A549 (cell line): ENCODE measurements around the gene SLC6A6. TPM values are rescaled to one million over a fixed set of nuclear protein-coding genes. Genes with fewer than 3 reads are reported as not detected.
A peak's percentile ranks its signal among the peaks of the same experiment; 100 is the strongest.

Experiments used
- ATAC-seq, 2 experiments: fragments of 200-7000 bp in 1 of 2; fragments of >200 bp in 1 of 2; cut with Nextera tagmentation in 1 of 2; cut with Tn5 transposase in 1 of 2; 3 replicates each; pipeline versions ENCODE4 v1.8.0 to v1.9.1; 2018 to 2020; ENCODE audit warnings: mild to moderate bottlenecking in 1 of 2, moderate library complexity in 1 of 2
- CTCF ChIA-PET: fragments of 300-600 bp; sonication (Branson Sonifier 250); formaldehyde crosslinking; extraction: SDS; loops from one replicate; lab custom pipeline; 2021; ENCODE audit warnings: antibody characterized with exemption, inconsistent platforms; lab: Yijun Ruan, JAX
- POLR2A ChIA-PET: fragments of 350-600 bp; formaldehyde crosslinking; extraction: SDS; loops from one replicate; lab custom pipeline; 2021; ENCODE audit warnings: antibody characterized with exemption, inconsistent platforms; lab: Yijun Ruan, JAX
- DNase-seq, 2 experiments: peaks; one replicate each; pipeline versions ENCODE4 v3.0.0 to v3.0.0-alpha.2; 2011 to 2016; ENCODE audit warnings: low read depth in 1 of 2, low spot score in 1 of 2
- FAIRE-seq: peaks from 2 replicates; lab custom pipeline; 2011; peaks lifted over from hg19 to GRCh38; lab: Jason Lieb, UNC
- H3K27ac ChIP-seq, 2 experiments: fragments of >200 bp; sonication (Bioruptor Twin); formaldehyde crosslinking; 3 replicates each; pipeline ENCODE4 v1.5.1; 2016 to 2017
- H3K4me1 ChIP-seq: fragments of >200 bp; sonication (Bioruptor Twin); formaldehyde crosslinking; 3 replicates; pipeline ENCODE4 v1.6.1; 2016
- H3K4me2 ChIP-seq: fragments of >200 bp; sonication (Bioruptor Twin); formaldehyde crosslinking; 3 replicates; pipeline ENCODE4 v1.6.1; 2016
- H3K4me3 ChIP-seq: fragments of >200 bp; sonication (Bioruptor Twin); formaldehyde crosslinking; 3 replicates; pipeline ENCODE4 v1.5.1; 2016
- H3K9me3 ChIP-seq: fragments of >200 bp; sonication (Bioruptor Twin); formaldehyde crosslinking; 3 replicates; pipeline ENCODE4 v1.6.1; 2016
- BHLHE40 ChIP-seq: IDR thresholded peaks from 2 replicates; pipeline ENCODE4 v1.6.1; 2012; ENCODE audit warnings: low read depth, low read length, inconsistent platforms
- EHF ChIP-seq: fragments of 250-450 bp; sonication (Bioruptor Pico); IDR thresholded peaks from 2 replicates; pipeline ENCODE4 v1.5.0; 2020; ENCODE audit warnings: mild to moderate bottlenecking
- EHMT2 ChIP-seq: fragments of 200-600 bp; sonication (generic); IDR thresholded peaks from 2 replicates; pipeline ENCODE4 v1.6.1; 2016; ENCODE audit warnings: antibody characterized with exemption, low read depth, mild to moderate bottlenecking, moderate library complexity
- EP300 ChIP-seq, 2 experiments: fragments of >200 bp; sonication (Bioruptor Twin); formaldehyde crosslinking; IDR thresholded peaks; 2 replicates in 1 of 2; 3 replicates in 1 of 2; pipeline ENCODE4 v1.6.1; 2016 to 2017
- HDAC2 ChIP-seq: fragments of 200-600 bp; sonication (generic); IDR thresholded peaks from 2 replicates; pipeline ENCODE4 v1.6.1; 2016
- JUNB ChIP-seq: fragments of >200 bp; sonication (Bioruptor Twin); formaldehyde crosslinking; IDR thresholded peaks from 2 replicates; pipeline ENCODE4 v1.6.1; 2016
- KDM1A ChIP-seq: fragments of 200-600 bp; sonication (generic); IDR thresholded peaks from 2 replicates; pipeline ENCODE4 v1.6.1; 2016; ENCODE audit warnings: low read depth, mild to moderate bottlenecking
- MAFK ChIP-seq: fragments of 450-650 bp; IDR thresholded peaks from 2 replicates; pipeline ENCODE4 v1.6.1; 2014; ENCODE audit not compliant: partially characterized antibody
- MAZ ChIP-seq: fragments of 150-350 bp; IDR thresholded peaks from 2 replicates; pipeline ENCODE4 v1.6.1; 2014; ENCODE audit warnings: antibody characterized with exemption, low read depth, low read length, borderline replicate concordance
- RCOR1 ChIP-seq: fragments of 150-350 bp; IDR thresholded peaks from 2 replicates; pipeline ENCODE4 v1.6.1; 2014; ENCODE audit warnings: antibody characterized with exemption, low read length, low read depth
- RFX5 ChIP-seq: fragments of 450-650 bp; IDR thresholded peaks from 2 replicates; pipeline ENCODE4 v1.7.1; 2014; ENCODE audit warnings: antibody characterized with exemption, mild to moderate bottlenecking, moderate library complexity
- SREBF2 ChIP-seq: fragments of 450-650 bp; IDR thresholded peaks from 2 replicates; pipeline ENCODE4 v1.6.1; 2014; ENCODE audit warnings: mild to moderate bottlenecking, moderate library complexity
- ZFP36 ChIP-seq: fragments of 450-650 bp; IDR thresholded peaks from 2 replicates; pipeline ENCODE4 v1.6.1; 2014; ENCODE audit warnings: borderline replicate concordance; ENCODE audit not compliant: partially characterized antibody
- WGBS: methylation state at CpG from one replicate; pipeline ENCODE4 v1.1.6; 2017; ENCODE audit errors: missing lambda C conversion rate; 5-methylcytosine and 5-hydroxymethylcytosine counted together
- polyA plus RNA-seq, 4 experiments: library from polyadenylated mRNA; depleted of rRNA in 3 of 4; stranded (reverse); fragments of >200 nt; fragmentation: RNase III in 1 of 4; extraction: RNeasy Plus Mini Kit Qiagen cat#74134 plus additional on column Dnase treatment in 1 of 4; gene quantifications; 2 replicates in 3 of 4; 3 replicates in 1 of 4; pipeline ENCODE4 v1.2.3, GENCODE V29; 2011 to 2017
- TF ChIP-seq, protein P1 (sequence below): fragments of 250-450 bp; sonication (Bioruptor Pico); IDR thresholded peaks from 2 replicates; pipeline ENCODE4 v1.5.0; 2021; ENCODE audit warnings: mild to moderate bottlenecking, moderate library complexity, borderline replicate concordance
- TF ChIP-seq, protein P2 (sequence below): fragments of 150-350 bp; IDR thresholded peaks from 2 replicates; pipeline ENCODE4 v1.6.1; 2014; ENCODE audit warnings: low read depth, mild to moderate bottlenecking, low read length
- TF ChIP-seq, protein P3 (sequence below): IDR thresholded peaks from 2 replicates; pipeline ENCODE4 v1.6.1; 2012
- TF ChIP-seq, protein P4 (sequence below): fragments of 450-650 bp; IDR thresholded peaks from 2 replicates; pipeline ENCODE4 v1.6.1; 2014; ENCODE audit warnings: antibody characterized with exemption
- TF ChIP-seq, protein P5 (sequence below): fragments of 200-600 bp; sonication (generic); IDR thresholded peaks from 2 replicates; pipeline ENCODE4 v1.6.1; 2016; ENCODE audit warnings: antibody characterized with exemption, mild to moderate bottlenecking, moderate library complexity

Gene SLC6A6
- polyA plus RNA-seq, 2 of the 4 experiments (the other 2 are of a cell fraction): 73.3 to 73.8 TPM

- ChIA-PET POLR2A (no interaction called here), CTCF (interaction anchor here (1.5 to 1.9 kb wide), 2 partner anchors 28 to 34 kb away, joined by 5 to 6 read pairs; partner anchors contain the start of gene SLC6A6)
- DNase-seq (no peak), ATAC-seq (no peak), FAIRE-seq (no peak)
- TF ChIP-seq EP300 (IDR thresholded peaks at IDR 0.05) (no peak), MAFK (no peak)
- 94% methylated on average over 4 of the region's 4 CpGs for WGBS
- no peak overlapping the region for H3K4me3 ChIP-seq
- H3K4me2 ChIP-seq: no peak overlapping the region
- H3K4me1 ChIP-seq: peaks cover 75% of the 10 kb centered on the region
- H3K27ac ChIP-seq: peak overlapping the region in 1 of 2 experiments; percentile 27; a peak in 1 of 6 replicates
- no peaks in the 10 kb centered on the region for H3K9me3 ChIP-seq
These were observed 27.2 kb downstream of the SLC6A6 start for GRCh38 chr3:14429640-14430039.

DNA sequence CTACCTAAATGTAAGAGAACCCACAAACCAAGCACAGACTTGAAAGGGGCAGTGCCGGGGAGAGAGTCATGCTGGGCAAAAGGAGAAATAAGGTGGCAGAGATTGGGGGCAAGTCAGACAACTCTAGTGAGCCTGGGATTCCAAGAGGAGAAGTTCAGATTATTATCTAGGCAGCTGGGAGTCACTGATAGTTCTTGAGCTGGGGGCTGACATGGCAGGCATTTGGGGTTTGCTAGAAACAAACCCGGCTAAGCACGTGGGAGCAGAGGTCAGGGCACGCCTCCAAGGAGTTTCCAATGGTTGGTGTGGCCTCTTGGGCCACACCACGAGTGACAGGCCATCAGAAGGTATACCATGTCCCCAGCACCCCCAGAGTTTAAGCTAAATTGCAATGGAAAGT is 27.6 kb downstream of the SLC6A6 start:
- DNase-seq: no peak
- H3K4me1 ChIP-seq: peaks cover 75% of the 10 kb centered on the region
- ATAC-seq: no peak
- ChIA-PET POLR2A (no interaction called here), CTCF (interaction anchor here (0.8 to 2.1 kb wide), 4 partner anchors 12 to 38 kb away, joined by 3 to 12 read pairs (median 6); partner anchors contain the start of gene SLC6A6)
- H3K27ac ChIP-seq: peak overlapping the region in 1 of 2 experiments; percentile 27; a peak in 1 of 6 replicates
- TF ChIP-seq ZFP36 (peak; percentile 3), RFX5 (no peak)
- no peaks in the 10 kb centered on the region for H3K9me3 ChIP-seq
- 88% methylated on average over 5 of the region's 5 CpGs for WGBS
- no peak overlapping the region for H3K4me2 ChIP-seq
- FAIRE-seq: no peak
- no peak overlapping the region for H3K4me3 ChIP-seq

- ChIA-PET CTCF (interaction anchor here (0.8 to 2.1 kb wide), 8 partner anchors 10 to 170 kb away, joined by 3 to 12 read pairs (median 6); partner anchors contain the start of gene SLC6A6), POLR2A (interaction anchor here (0.7 to 1.6 kb wide), 2 partner anchors 21 to 28 kb away, joined by 4 to 5 read pairs; partner anchors contain the start of gene SLC6A6)
- Histone ChIP-seq H3K4me1 (peaks cover 75% of the 10 kb centered on the region), H3K27ac (peak overlapping the region in 1 of 2 experiments; percentile 85; a peak in 3 of 6 replicates), H3K4me2 (peak overlapping the region; percentile 55), H3K4me3 (no peak overlapping the region), H3K9me3 (no peaks in the 10 kb centered on the region)
- 83% methylated on average over 10 of the region's 12 CpGs for WGBS
- no peak for FAIRE-seq
- DNase-seq: no peak
- TF ChIP-seq, protein P1, sequence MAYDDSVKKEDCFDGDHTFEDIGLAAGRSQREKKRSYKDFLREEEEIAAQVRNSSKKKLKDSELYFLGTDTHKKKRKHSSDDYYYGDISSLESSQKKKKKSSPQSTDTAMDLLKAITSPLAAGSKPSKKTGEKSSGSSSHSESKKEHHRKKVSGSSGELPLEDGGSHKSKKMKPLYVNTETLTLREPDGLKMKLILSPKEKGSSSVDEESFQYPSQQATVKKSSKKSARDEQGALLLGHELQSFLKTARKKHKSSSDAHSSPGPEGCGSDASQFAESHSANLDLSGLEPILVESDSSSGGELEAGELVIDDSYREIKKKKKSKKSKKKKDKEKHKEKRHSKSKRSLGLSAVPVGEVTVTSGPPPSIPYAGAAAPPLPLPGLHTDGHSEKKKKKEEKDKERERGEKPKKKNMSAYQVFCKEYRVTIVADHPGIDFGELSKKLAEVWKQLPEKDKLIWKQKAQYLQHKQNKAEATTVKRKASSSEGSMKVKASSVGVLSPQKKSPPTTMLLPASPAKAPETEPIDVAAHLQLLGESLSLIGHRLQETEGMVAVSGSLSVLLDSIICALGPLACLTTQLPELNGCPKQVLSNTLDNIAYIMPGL (CRISPR knock-in tag): no peak
- TF ChIP-seq EP300 (IDR thresholded peaks at IDR 0.05) (no peak), EHMT2 (no peak), BHLHE40 (no peak), HDAC2 (peak; percentile 72), MAZ (no peak), EHF (no peak), KDM1A (peak; percentile 82; the same call in 1 of the 2 replicates), JUNB (no peak), RCOR1 (no peak), SREBF2 (no peak)
- TF ChIP-seq, protein P2, sequence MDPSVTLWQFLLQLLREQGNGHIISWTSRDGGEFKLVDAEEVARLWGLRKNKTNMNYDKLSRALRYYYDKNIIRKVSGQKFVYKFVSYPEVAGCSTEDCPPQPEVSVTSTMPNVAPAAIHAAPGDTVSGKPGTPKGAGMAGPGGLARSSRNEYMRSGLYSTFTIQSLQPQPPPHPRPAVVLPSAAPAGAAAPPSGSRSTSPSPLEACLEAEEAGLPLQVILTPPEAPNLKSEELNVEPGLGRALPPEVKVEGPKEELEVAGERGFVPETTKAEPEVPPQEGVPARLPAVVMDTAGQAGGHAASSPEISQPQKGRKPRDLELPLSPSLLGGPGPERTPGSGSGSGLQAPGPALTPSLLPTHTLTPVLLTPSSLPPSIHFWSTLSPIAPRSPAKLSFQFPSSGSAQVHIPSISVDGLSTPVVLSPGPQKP: no peak
- TF ChIP-seq, protein P3, sequence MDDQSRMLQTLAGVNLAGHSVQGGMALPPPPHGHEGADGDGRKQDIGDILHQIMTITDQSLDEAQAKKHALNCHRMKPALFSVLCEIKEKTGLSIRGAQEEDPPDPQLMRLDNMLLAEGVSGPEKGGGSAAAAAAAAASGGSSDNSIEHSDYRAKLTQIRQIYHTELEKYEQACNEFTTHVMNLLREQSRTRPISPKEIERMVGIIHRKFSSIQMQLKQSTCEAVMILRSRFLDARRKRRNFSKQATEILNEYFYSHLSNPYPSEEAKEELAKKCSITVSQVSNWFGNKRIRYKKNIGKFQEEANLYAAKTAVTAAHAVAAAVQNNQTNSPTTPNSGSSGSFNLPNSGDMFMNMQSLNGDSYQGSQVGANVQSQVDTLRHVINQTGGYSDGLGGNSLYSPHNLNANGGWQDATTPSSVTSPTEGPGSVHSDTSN: no peak
- TF ChIP-seq, protein P4, sequence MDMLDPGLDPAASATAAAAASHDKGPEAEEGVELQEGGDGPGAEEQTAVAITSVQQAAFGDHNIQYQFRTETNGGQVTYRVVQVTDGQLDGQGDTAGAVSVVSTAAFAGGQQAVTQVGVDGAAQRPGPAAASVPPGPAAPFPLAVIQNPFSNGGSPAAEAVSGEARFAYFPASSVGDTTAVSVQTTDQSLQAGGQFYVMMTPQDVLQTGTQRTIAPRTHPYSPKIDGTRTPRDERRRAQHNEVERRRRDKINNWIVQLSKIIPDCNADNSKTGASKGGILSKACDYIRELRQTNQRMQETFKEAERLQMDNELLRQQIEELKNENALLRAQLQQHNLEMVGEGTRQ: no peak
- TF ChIP-seq, protein P5, sequence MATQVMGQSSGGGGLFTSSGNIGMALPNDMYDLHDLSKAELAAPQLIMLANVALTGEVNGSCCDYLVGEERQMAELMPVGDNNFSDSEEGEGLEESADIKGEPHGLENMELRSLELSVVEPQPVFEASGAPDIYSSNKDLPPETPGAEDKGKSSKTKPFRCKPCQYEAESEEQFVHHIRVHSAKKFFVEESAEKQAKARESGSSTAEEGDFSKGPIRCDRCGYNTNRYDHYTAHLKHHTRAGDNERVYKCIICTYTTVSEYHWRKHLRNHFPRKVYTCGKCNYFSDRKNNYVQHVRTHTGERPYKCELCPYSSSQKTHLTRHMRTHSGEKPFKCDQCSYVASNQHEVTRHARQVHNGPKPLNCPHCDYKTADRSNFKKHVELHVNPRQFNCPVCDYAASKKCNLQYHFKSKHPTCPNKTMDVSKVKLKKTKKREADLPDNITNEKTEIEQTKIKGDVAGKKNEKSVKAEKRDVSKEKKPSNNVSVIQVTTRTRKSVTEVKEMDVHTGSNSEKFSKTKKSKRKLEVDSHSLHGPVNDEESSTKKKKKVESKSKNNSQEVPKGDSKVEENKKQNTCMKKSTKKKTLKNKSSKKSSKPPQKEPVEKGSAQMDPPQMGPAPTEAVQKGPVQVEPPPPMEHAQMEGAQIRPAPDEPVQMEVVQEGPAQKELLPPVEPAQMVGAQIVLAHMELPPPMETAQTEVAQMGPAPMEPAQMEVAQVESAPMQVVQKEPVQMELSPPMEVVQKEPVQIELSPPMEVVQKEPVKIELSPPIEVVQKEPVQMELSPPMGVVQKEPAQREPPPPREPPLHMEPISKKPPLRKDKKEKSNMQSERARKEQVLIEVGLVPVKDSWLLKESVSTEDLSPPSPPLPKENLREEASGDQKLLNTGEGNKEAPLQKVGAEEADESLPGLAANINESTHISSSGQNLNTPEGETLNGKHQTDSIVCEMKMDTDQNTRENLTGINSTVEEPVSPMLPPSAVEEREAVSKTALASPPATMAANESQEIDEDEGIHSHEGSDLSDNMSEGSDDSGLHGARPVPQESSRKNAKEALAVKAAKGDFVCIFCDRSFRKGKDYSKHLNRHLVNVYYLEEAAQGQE: no peak
- ATAC-seq: no peak
These were observed 28.5 kb downstream of the SLC6A6 start for GRCh38 chr3:14430706-14431451.
